Natural killer cell treated with Interleukin-12 subunit alpha and Interleukin-12 subunit beta and Interleukin-15 and Interleukin-18, amount 100 ng/mL, for 72 hours (primary cell): Measurements from ENCODE around the gene SFTA2. TPM values are rescaled to one million over a fixed set of nuclear protein-coding genes. Genes with fewer than 3 reads are reported as not detected.
"Not testable (repeated sequence)": the region's sequence is repeated elsewhere in the genome, so short reads cannot be mapped to it uniquely, and the experiment has no call there.

Experiments used
- ATAC-seq, 2 donors: fragments of 150-1000 bp; cut with Tn5 transposase in 1 of 2; sonication (Bioruptor Pico), chemical (Tn5 transposase) in 1 of 2; 2 replicates each; pipeline ENCODE4 v1.10.0; 2021
- DNase-seq: peaks from one replicate; pipeline ENCODE4 v3.0.0; 2022; ENCODE audit warnings: low spot score
- H3K27ac Mint-ChIP-seq, 2 donors: 1 replicate in 1 of 2; 2 replicates in 1 of 2; pipeline ENCODE4 v1.8.0; 2022; ENCODE audit warnings: mixed read lengths in 2 of 2, mild to moderate bottlenecking in 1 of 2, moderate library complexity in 1 of 2
- H3K27me3 Mint-ChIP-seq, 2 donors: 1 replicate in 1 of 2; 2 replicates in 1 of 2; pipeline ENCODE4 v1.8.0; 2022; ENCODE audit warnings: mixed read lengths in 2 of 2
- H3K36me3 Mint-ChIP-seq: one replicate; pipeline ENCODE4 v1.8.0; 2022; ENCODE audit warnings: mixed read lengths
- H3K4me1 Mint-ChIP-seq, 2 donors: 1 replicate in 1 of 2; 2 replicates in 1 of 2; pipeline ENCODE4 v1.8.0; 2022; ENCODE audit warnings: low read depth in 2 of 2, mixed read lengths in 2 of 2, mild to moderate bottlenecking in 1 of 2
- H3K4me3 Mint-ChIP-seq: one replicate; pipeline ENCODE4 v1.8.0; 2022; ENCODE audit warnings: mixed read lengths
- H3K9me3 Mint-ChIP-seq: 2 replicates; pipeline ENCODE4 v1.8.0; 2022; ENCODE audit warnings: mixed read lengths
- total RNA-seq, 2 donors: library from RNA; stranded (reverse); gene quantifications; one replicate each; pipeline ENCODE4 v1.2.3, GENCODE V29; 2022

SFTA2 gene
- total RNA-seq, 2 donors from 2014 or later, result not detected

DNA sequence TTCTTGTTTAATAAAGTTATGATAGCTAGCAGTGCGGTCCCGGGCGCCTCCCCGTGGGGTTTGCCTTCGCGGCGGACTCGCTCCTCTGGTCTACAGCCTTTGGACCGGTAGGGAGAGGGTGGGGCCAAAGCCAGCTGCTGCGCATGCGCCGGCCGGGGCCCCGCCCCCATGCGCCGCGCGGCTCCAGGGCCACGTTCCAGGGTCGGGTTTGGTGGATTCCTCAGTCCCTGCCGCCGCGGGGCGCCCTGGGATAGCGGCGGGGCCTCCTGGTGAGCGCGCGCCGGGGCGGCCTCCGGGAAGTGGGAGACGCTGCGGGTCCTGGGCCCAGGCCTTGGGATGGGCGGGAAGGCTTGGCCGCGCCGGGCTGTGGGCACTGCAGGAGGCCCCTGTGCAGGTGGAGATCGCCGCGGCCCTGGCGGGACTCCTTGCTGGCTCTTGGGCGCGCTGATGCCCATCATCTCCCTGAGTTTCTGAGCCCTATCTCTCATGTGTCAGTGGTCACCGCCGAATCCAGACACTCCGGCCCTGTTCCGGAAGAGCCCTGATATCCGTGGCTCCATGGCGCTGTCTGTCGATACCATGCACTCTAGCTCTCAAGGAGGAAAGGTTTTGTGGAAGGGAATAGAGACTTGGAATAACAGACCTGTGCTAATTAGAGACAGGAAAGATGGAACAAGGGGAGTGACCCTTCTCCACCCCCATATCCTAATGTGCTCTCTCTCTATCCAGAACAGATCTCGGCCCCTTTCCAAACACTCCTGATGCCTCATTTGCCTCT, 17.7 kb downstream of the SFTA2 start, which contains the start of gene VARS2:
Gene VARS2, plus strand, starts transcription at position 163 of the 778 bp plus-strand sequence. Its CDS starts 599 bp downstream, at position 762.
- Mint-ChIP-seq H3K4me3 (peak within 1 kb of the TSS; percentile 94), H3K27me3 (no peaks in the 10 kb centered on the region), H3K4me1 (peaks cover 33 to 35% of the 10 kb centered on the region in 2 donors), H3K27ac (peak within 1 kb of the TSS; percentile 78 to 89), H3K9me3 (no peaks in the 10 kb centered on the region), H3K36me3 (peaks cover 19% of the 10 kb centered on the region)
- DNase-seq (peak; percentile 93), ATAC-seq (peak; percentile 97 to 98)

DNA sequence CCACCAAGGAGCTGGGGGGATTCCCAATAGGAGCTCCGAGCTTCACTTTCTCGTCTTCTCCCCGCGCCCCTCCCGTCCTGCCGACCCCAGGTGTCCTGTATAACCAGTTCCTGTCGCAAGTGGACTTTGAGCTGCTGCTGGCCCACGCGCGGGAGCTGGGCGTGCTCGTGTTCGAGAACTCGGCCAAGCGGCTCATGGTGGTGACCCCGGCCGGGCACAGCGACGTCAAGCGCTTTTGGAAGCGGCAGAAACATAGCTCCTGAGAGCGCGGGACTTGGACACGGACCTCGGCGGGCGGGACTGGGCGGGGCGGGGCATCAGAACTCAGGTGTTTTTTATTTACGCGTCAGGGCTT, 18.3 kb downstream of the SFTA2 start:
- H3K36me3 Mint-ChIP-seq, result peaks cover 14% of the 10 kb centered on the region
- no peaks in the 10 kb centered on the region for H3K27me3 Mint-ChIP-seq
- peak overlapping the region; percentile 94 for H3K4me3 Mint-ChIP-seq
- H3K27ac Mint-ChIP-seq, result peak overlapping the region in 1 of 2 donors; percentile 31
- H3K9me3 Mint-ChIP-seq, result no peaks in the 10 kb centered on the region
- DNase-seq, result no peak
- H3K4me1 Mint-ChIP-seq, result peaks cover 38 to 40% of the 10 kb centered on the region in 2 donors
- ATAC-seq, result no peak

DNA sequence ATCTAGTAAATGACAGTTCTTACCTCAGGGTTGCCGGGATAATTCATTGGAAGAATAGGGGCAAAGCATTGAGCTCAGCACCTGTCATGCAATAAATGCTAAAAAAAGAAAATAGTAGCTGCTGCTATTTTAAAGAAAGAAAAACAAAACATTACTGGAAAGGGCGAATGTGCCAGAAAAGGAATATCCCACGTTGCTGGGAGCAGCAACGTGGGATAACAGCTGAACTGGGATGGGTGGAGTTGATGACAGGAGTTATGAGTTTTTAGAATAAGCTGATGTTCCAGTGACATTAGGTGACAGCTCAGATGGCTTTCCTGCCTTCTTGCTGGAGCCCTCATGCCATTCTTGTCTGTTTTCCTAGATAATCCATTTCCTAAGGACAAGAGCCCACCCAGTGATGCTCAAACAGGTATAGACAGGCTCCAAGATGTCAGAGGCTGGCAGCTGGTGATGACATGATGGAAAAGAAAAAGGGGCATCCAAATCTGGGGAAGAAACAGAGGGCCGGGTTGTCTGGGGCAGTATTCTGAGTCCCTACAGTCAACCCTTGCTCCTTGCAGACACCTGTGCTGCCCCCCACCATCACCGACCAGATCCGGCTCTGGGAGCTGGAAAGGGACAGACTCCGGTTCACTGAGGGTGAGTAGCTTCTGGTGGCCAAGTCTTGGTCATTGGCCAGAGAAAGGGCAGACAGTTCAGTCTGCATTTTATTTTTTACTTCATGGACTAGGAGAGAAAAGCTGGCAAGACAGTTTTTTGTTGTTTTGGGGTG, 19.0 kb downstream of the SFTA2 start:
- H3K27me3 Mint-ChIP-seq, result no peaks in the 10 kb centered on the region
- no peak for DNase-seq
- H3K36me3 Mint-ChIP-seq, result peaks cover 12% of the 10 kb centered on the region
- H3K27ac Mint-ChIP-seq, result peak overlapping the region; percentile 24 to 31
- H3K4me3 Mint-ChIP-seq, result peak overlapping the region; percentile 94
- no peaks in the 10 kb centered on the region for H3K9me3 Mint-ChIP-seq
- H3K4me1 Mint-ChIP-seq, result peaks cover 45 to 48% of the 10 kb centered on the region in 2 donors
- ATAC-seq, result no peak

DNA sequence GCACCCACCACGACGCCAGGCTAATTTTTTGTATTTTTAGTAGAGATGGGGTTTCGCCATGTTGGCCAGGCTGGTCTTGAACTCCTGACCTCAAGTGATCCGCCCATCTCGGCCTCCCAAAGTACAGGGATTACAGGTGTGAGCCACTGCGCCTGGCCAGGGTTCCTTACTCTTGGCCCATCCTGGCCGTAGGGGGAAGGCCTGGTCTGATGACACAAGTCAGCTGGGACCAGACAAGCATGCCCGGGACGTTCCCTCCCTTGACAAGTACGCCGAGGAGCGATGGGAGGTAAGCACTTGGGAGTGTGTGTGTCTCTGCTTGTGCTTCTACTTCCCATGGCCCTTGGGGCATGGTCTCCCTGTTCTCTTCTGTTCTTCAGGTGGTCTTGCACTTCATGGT, 21.5 kb downstream of the SFTA2 start:
- H3K4me1 Mint-ChIP-seq, result peaks cover 33 to 38% of the 10 kb centered on the region in 2 donors

DNA sequence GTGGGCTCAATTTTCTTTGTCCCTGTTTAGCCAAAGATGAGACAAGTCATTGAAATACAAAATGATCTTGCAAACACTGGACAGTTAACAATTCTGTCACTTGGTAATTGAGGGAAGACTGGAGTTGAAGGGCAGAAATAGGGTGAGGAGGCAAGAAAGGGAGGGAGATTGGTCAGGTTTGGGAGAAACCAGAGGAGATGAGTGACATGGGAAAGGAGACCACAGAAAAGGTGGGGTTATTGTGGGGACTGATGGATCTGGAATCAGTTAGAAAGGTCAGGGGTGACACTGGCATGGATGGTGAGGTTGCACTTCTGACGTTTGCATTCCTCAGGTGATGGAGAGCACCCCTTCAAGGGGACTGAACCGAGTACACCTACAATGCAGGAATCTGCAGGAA, 23.3 kb downstream of the SFTA2 start:
- H3K27me3 Mint-ChIP-seq, result no peaks in the 10 kb centered on the region
- DNase-seq, result no peak
- peaks cover 12% of the 10 kb centered on the region for H3K36me3 Mint-ChIP-seq
- no peak for ATAC-seq
- peaks cover 24 to 25% of the 10 kb centered on the region in 2 donors for H3K4me1 Mint-ChIP-seq
- H3K9me3 Mint-ChIP-seq, result no peaks in the 10 kb centered on the region
- H3K27ac Mint-ChIP-seq, result peak overlapping the region; percentile 59 to 90
- H3K4me3 Mint-ChIP-seq, result peak overlapping the region; percentile 100

More for the DNA sequence above, 21.5 kb downstream of the SFTA2 start:
- ATAC-seq, H3K9me3 Mint-ChIP-seq, H3K4me3 Mint-ChIP-seq, DNase-seq, H3K27ac Mint-ChIP-seq, H3K27me3 Mint-ChIP-seq: not testable (repeated sequence)
- peaks cover 12% of the 10 kb centered on the region for H3K36me3 Mint-ChIP-seq

DNA sequence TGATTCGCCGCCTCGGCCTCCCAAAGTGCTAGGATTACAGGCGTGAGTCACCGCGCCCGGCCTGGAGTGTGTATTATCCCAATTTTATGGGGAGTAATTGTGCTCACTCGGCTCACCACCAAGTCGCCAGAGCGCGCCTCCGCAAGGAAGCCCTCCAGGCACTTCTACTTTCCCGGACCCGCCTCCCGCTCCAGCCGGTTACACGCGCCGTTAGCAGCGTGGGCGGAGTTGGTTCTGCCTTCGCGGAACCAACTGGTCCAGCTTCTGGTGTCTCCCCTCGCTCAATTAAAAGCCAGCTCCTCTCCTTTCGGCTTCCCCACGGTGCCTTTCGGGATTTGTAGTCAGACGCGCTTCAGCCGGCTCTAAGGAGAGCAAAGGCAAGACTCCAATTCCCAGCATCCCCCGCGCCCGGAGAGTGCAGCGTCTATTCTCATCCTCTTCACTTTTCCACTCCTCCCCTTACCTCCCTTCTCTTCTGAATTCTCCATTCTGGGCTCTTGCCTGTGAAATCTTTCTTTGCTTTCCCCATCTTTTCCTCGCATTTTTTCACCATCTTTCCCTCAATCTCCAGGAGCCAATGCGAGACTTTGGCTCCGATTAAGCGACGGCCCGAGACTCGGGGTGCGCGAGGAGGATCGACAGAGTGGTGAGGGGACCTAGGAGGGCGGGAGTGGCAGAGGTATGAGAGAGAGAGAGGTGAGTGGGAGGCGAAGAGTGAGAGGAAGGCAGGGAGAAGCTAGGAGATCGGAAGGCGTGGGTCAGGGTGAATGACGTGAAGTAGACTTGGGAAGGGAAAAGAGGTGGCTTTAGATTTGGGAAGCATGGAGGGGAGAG, 24.0 kb downstream of the SFTA2 start, which contains the start of gene GTF2H4:
Gene GTF2H4, plus strand, starts transcription at position 450 of the 834 bp plus-strand sequence.
- H3K4me1 Mint-ChIP-seq, result peaks cover 18 to 22% of the 10 kb centered on the region in 2 donors
- H3K36me3 Mint-ChIP-seq, result peaks cover 12% of the 10 kb centered on the region
- no peaks in the 10 kb centered on the region for H3K27me3 Mint-ChIP-seq
- peak; percentile 96 for DNase-seq
- H3K9me3 Mint-ChIP-seq, result no peaks in the 10 kb centered on the region
- H3K4me3 Mint-ChIP-seq, result peak within 1 kb of the TSS; percentile 100
- peak within 1 kb of the TSS; percentile 59 to 90 for H3K27ac Mint-ChIP-seq
- ATAC-seq, result peak; percentile 98 to 99

GRCh38 chr6:30907290-30907757, 24.6 kb downstream of the SFTA2 start:
- peak overlapping the region; percentile 26 to 90 for H3K27ac Mint-ChIP-seq
- ATAC-seq, H3K9me3 Mint-ChIP-seq, DNase-seq, H3K36me3 Mint-ChIP-seq, H3K27me3 Mint-ChIP-seq: not testable (repeated sequence)
- H3K4me3 Mint-ChIP-seq, result peak overlapping the region; percentile 100
- peaks cover 18% of the 10 kb centered on the region in 2 donors for H3K4me1 Mint-ChIP-seq

- H3K4me1 Mint-ChIP-seq, result peaks cover 5 to 9% of the 10 kb centered on the region in 2 donors
- ATAC-seq (no peak), DNase-seq (no peak)
- H3K36me3 Mint-ChIP-seq, result no peaks in the 10 kb centered on the region
- H3K27ac Mint-ChIP-seq, result no peak overlapping the region
- H3K27me3 Mint-ChIP-seq, result no peaks in the 10 kb centered on the region
- H3K9me3 Mint-ChIP-seq, result no peaks in the 10 kb centered on the region
- no peak overlapping the region for H3K4me3 Mint-ChIP-seq
Observed at GRCh38 chr6:30903236-30903635, 28.7 kb downstream of the SFTA2 start.

DNA sequence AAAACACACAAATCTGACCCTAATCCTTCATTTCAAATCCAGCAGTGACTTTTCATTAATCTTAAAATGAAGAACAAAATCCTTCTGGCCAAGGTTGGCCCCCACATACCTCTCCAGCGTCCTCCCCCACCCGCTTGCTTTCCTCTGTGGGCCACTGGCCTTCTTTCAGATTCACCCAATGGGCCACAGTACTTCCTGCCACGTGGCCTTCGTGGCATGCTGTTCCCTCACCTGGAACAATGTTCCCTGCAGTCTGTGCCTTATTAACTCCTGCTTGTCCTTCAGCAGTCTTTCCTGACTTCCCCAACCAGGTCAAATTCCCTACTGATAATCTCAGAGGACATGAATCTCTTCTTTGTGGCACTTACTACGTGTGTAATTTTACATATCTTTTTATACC, 29.3 kb downstream of the SFTA2 start:
- DNase-seq (no peak), ATAC-seq (no peak)
- Mint-ChIP-seq H3K36me3 (no peaks in the 10 kb centered on the region), H3K9me3 (no peaks in the 10 kb centered on the region), H3K27me3 (no peaks in the 10 kb centered on the region), H3K27ac (peak overlapping the region in 1 of 2 donors; percentile 6), H3K4me1 (peaks cover 0 to 5% of the 10 kb centered on the region in 2 donors), H3K4me3 (no peak overlapping the region)

- H3K27ac Mint-ChIP-seq, result peak overlapping the region in 1 of 2 donors; percentile 6
- H3K36me3 Mint-ChIP-seq, H3K9me3 Mint-ChIP-seq, H3K4me1 Mint-ChIP-seq, ATAC-seq, H3K4me3 Mint-ChIP-seq, DNase-seq, H3K27me3 Mint-ChIP-seq: not testable (repeated sequence)
Observed at GRCh38 chr6:30902196-30902595, 29.8 kb downstream of the SFTA2 start.

GRCh38 chr6:30901436-30901835, 30.5 kb downstream of the SFTA2 start:
- no peaks in the 10 kb centered on the region for H3K4me1 Mint-ChIP-seq
- H3K36me3 Mint-ChIP-seq, result no peaks in the 10 kb centered on the region
- no peaks in the 10 kb centered on the region for H3K27me3 Mint-ChIP-seq
- no peak overlapping the region for H3K27ac Mint-ChIP-seq
- H3K4me3 Mint-ChIP-seq, result no peak overlapping the region
- ATAC-seq (no peak), DNase-seq (no peak)
- no peaks in the 10 kb centered on the region for H3K9me3 Mint-ChIP-seq

GRCh38 chr6:30900863-30901417, 31.0 kb downstream of the SFTA2 start:
- H3K27ac Mint-ChIP-seq, result no peak overlapping the region
- H3K4me3 Mint-ChIP-seq, result no peak overlapping the region
- no peaks in the 10 kb centered on the region for H3K27me3 Mint-ChIP-seq
- no peaks in the 10 kb centered on the region for H3K4me1 Mint-ChIP-seq
- ATAC-seq (no peak), DNase-seq (no peak)
- H3K36me3 Mint-ChIP-seq, result no peaks in the 10 kb centered on the region
- no peaks in the 10 kb centered on the region for H3K9me3 Mint-ChIP-seq

DNA sequence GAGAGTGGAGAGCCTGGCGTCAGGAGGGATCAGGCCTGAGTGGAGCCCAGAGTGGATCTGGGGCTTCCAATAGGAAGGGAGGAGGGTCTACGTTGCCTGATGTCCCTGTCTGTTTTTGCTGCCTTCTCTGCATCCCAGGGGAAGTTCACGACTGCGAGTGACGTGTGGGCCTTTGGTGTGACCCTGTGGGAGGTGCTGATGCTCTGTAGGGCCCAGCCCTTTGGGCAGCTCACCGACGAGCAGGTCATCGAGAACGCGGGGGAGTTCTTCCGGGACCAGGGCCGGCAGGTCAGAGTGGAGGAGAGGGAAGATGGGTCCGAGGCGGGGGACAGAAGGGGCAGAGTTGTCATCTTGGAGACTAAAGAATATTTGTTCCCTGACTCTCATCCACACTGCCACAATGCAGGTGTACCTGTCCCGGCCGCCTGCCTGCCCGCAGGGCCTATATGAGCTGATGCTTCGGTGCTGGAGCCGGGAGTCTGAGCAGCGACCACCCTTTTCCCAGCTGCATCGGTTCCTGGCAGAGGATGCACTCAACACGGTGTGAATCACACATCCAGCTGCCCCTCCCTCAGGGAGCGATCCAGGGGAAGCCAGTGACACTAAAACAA, 33.1 kb downstream of the SFTA2 start:
- no peak overlapping the region for H3K27ac Mint-ChIP-seq
- no peaks in the 10 kb centered on the region for H3K36me3 Mint-ChIP-seq
- no peak for ATAC-seq
- no peak overlapping the region for H3K4me3 Mint-ChIP-seq
- no peak for DNase-seq
- no peaks in the 10 kb centered on the region for H3K4me1 Mint-ChIP-seq
- H3K9me3 Mint-ChIP-seq, result no peaks in the 10 kb centered on the region
- no peaks in the 10 kb centered on the region for H3K27me3 Mint-ChIP-seq
